ENCODE data around the gene PALLD. TPM values are rescaled to one million over a fixed set of nuclear protein-coding genes. Genes with fewer than 3 reads are reported as not detected.

PALLD gene
- total RNA-seq, 1 experiment from 2014 or later: 27.6 TPM

DNA sequence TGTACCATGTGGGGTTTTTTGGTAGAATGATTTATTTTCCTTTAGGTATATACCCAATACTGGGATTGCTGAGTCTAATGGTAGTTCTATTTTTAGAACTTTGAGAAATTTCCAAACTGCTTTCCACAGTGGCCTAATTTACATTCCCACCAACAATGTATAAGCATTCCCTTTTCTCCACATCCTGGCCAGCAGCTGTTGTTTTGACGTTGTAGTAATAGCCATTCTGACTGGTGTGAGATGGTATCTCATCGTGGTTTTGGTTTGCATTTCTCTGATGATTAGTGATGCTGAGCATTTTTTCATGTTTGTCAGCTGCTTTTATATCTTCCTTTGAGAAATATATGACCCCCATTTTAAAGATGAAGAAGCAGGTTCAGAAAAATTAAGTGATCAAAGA lies 359.5 kb downstream of the PALLD start:
- TF ChIP-seq, protein P1, sequence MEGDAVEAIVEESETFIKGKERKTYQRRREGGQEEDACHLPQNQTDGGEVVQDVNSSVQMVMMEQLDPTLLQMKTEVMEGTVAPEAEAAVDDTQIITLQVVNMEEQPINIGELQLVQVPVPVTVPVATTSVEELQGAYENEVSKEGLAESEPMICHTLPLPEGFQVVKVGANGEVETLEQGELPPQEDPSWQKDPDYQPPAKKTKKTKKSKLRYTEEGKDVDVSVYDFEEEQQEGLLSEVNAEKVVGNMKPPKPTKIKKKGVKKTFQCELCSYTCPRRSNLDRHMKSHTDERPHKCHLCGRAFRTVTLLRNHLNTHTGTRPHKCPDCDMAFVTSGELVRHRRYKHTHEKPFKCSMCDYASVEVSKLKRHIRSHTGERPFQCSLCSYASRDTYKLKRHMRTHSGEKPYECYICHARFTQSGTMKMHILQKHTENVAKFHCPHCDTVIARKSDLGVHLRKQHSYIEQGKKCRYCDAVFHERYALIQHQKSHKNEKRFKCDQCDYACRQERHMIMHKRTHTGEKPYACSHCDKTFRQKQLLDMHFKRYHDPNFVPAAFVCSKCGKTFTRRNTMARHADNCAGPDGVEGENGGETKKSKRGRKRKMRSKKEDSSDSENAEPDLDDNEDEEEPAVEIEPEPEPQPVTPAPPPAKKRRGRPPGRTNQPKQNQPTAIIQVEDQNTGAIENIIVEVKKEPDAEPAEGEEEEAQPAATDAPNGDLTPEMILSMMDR (IDR thresholded peaks at IDR 0.05; ENCODE audit: unreplicated experiment): no peak
- Mint-ChIP-seq H3K4me3 (ENCODE audit: low read depth, unreplicated experiment) (no peak overlapping the region), H3K9me3 (ENCODE audit: low read depth, unreplicated experiment) (no peaks in the 10 kb centered on the region), H3K27ac (ENCODE audit: unreplicated experiment) (no peak overlapping the region), H3K27me3 (ENCODE audit: unreplicated experiment) (no peaks in the 10 kb centered on the region), H3K4me1 (ENCODE audit: low read depth, unreplicated experiment) (no peaks in the 10 kb centered on the region), H3K36me3 (ENCODE audit: insufficient read depth, unreplicated experiment) (peaks cover 5% of the 10 kb centered on the region)
- DNase-seq: no peak
- no TSS peak for BruUV-seq (replicated peaks)
- intact Hi-C loops (cut with micrococcal nuclease; ENCODE audit: unreplicated experiment): no loop called here
- CTCF ChIA-PET: no interaction called here

DNA sequence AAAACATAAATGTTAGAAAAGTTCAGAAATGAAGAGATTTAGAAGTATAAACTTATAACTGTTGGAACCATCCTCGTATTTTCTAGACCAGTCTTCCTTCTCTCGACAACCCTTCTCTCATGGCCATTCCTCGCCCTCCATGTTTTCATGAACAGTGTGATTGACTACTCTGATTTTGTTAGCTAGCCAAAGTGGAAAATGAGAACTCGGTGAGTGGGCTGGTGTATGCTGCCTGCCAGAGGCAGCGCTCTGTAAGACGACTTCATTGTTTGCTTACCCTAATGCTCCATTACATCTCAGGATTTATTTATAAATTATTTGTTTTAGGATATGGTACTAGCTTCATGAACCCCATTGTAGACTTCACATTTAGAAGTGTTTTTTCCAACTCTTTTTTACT lies 360.2 kb downstream of the PALLD start:
- no peaks in the 10 kb centered on the region for H3K9me3 Mint-ChIP-seq (ENCODE audit: low read depth, unreplicated experiment)
- no peak for DNase-seq
- no peak overlapping the region for H3K27ac Mint-ChIP-seq (ENCODE audit: unreplicated experiment)
- CTCF ChIA-PET: no interaction called here
- no peaks in the 10 kb centered on the region for H3K4me1 Mint-ChIP-seq (ENCODE audit: low read depth, unreplicated experiment)
- intact Hi-C loops (cut with micrococcal nuclease; ENCODE audit: unreplicated experiment): no loop called here
- TF ChIP-seq, protein P1 (IDR thresholded peaks at IDR 0.05; ENCODE audit: unreplicated experiment): no peak
- peaks cover 5% of the 10 kb centered on the region for H3K36me3 Mint-ChIP-seq (ENCODE audit: insufficient read depth, unreplicated experiment)
- no peak overlapping the region for H3K4me3 Mint-ChIP-seq (ENCODE audit: low read depth, unreplicated experiment)
- no TSS peak for BruUV-seq (replicated peaks)
- H3K27me3 Mint-ChIP-seq (ENCODE audit: unreplicated experiment): no peaks in the 10 kb centered on the region

DNA sequence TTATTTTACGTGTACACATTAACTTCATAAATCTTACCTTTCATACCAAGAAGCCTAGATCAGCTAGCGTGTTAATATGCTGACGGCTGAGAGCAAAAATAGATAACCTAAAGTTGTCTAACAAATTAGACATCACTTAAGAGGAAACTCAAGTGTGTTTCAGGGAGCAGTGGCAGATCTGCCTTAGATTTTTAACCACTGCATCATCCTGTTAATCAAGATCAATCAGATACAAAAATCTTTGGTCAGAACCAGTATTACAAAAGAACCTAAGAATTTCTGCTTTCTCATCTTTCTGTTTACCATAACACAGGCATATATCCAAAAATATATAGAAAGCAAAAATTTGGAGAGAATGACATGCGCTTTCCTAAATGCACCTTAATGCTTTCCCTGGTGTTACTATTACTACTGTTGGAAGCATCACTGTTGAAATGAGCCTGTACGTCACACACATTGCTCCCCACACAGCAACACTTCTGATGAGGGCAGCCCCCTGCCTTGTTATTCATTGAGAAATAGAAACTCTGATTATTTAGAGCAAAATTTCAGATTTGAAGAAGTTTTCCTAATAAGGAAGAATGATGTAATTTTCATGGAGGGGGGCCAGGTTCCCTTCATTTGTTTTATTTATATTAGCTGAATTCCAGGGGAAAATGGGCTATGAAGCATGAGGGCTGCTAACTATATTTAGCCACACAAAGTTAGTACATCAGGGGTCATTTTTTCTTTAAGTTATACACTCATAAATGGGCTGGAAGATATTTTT lies 360.9 kb downstream of the PALLD start:
- no peak for DNase-seq
- Mint-ChIP-seq H3K9me3 (ENCODE audit: low read depth, unreplicated experiment) (no peaks in the 10 kb centered on the region), H3K36me3 (ENCODE audit: insufficient read depth, unreplicated experiment) (peaks cover 5% of the 10 kb centered on the region), H3K4me1 (ENCODE audit: low read depth, unreplicated experiment) (no peaks in the 10 kb centered on the region), H3K27ac (ENCODE audit: unreplicated experiment) (no peak overlapping the region), H3K27me3 (ENCODE audit: unreplicated experiment) (no peaks in the 10 kb centered on the region), H3K4me3 (ENCODE audit: low read depth, unreplicated experiment) (no peak overlapping the region)
- TF ChIP-seq, protein P1 (IDR thresholded peaks at IDR 0.05; ENCODE audit: unreplicated experiment): no peak
- BruUV-seq (replicated peaks): no TSS peak
- intact Hi-C loops (cut with micrococcal nuclease; ENCODE audit: unreplicated experiment): no loop called here
- CTCF ChIA-PET: no interaction called here

DNA sequence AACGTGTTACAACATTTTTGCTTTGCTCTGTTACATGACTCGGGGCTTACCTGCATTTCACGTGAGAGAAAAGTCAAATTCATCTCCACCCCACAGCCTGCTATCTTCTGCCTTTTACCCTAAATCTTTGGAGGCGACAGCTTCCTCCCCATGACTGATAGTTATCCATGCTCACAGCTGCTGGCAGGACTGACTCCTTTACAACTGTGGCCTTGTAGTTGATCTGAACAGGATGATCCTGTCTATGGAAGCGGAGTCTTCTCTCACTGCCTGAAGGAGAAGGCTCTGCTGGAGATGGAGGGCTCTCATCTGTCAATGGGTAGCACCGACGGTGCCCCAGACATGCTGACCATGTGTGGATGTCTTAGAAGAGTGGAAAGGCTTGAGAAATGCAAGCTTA lies 362.2 kb downstream of the PALLD start:
- TF ChIP-seq, protein P1 (IDR thresholded peaks at IDR 0.05; ENCODE audit: unreplicated experiment): no peak
- intact Hi-C loops (cut with micrococcal nuclease; ENCODE audit: unreplicated experiment): no loop called here
- no peak overlapping the region for H3K4me3 Mint-ChIP-seq (ENCODE audit: low read depth, unreplicated experiment)
- no peaks in the 10 kb centered on the region for H3K36me3 Mint-ChIP-seq (ENCODE audit: insufficient read depth, unreplicated experiment)
- no peaks in the 10 kb centered on the region for H3K27me3 Mint-ChIP-seq (ENCODE audit: unreplicated experiment)
- H3K27ac Mint-ChIP-seq (ENCODE audit: unreplicated experiment): no peak overlapping the region
- H3K9me3 Mint-ChIP-seq (ENCODE audit: low read depth, unreplicated experiment): no peaks in the 10 kb centered on the region
- no TSS peak for BruUV-seq (replicated peaks)
- H3K4me1 Mint-ChIP-seq (ENCODE audit: low read depth, unreplicated experiment): no peaks in the 10 kb centered on the region
- DNase-seq: no peak
- CTCF ChIA-PET: no interaction called here

All from Calu3 (cell line).